T-helper 1 cell treated with Interleukin-12 subunit alpha and Interleukin-12 subunit beta and Interleukin-4 antibody, amounts not matched to agents 30 ng/mL and 1 ng/mL, for 36 hours (primary cell): ENCODE results near the gene TRIM23. TPM values are rescaled to one million over a fixed set of nuclear protein-coding genes. Genes with fewer than 3 reads are reported as not detected.

Experiments used
- intact Hi-C: fragments of 100-400 bp; cut with micrococcal nuclease; formaldehyde crosslinking; loops from one replicate; pipeline ENCODE4 v1.15.1; 2024
- total RNA-seq: library from RNA; stranded (reverse); gene quantifications from 2 replicates; pipeline ENCODE4 v1.2.3, GENCODE V29; 2022

TRIM23 gene
- total RNA-seq, 1 donor from 2014 or later, result 10.1 TPM

DNA sequence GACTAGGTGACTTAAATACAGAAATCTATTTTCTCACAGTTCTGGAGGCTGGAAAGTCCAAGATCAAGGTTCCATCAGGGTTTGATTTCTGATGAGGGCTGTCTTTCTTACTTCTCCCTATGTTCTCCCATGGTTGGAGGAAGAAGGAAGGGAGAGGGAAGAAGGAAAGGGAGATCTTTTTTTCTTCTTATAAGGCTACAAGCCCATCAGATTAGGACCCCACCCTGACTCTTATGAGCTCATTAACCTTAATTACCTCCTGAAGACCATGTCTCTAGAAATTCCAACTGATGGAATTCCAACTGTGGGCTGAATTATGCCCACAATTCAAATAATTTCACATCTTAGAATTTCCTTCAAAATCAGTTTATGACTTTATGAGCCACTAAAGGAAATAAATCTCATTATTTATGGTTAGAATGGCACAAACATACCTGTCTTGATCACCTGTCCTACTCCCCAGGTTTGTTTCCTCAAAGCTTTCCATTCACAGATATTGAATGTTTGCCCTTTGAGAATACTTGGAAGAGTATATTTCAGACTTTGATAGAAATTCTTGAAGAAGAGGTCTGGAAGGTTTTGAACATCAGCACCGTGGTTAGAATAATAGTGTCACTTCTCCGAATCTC is 53.4 kb downstream of the TRIM23 start:
- intact Hi-C loops, result no loop called here

DNA sequence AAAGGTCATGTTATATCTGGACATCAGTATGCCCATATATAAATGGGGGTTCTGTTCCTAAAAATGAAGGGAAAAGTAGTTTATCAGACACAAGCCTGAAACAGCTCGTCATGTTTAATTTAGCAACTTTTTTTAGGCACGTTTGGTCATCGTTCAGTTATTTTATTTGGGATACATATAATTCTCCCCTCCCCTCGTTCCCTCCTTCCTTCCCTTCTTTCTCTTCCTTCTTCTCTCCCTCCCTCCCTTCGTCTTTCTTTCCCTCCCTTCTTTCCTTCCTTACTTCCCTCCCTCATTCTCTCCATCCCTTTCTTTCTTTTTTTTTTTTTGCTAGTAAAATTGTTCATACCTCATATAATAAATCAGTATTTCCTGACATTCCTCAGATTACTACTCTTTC is 57.6 kb downstream of the TRIM23 start:
- intact Hi-C loops, result loop anchor here (10.0 kb wide), 1 partner anchor 1258 kb away; no protein-coding TSS in a partner anchor

DNA sequence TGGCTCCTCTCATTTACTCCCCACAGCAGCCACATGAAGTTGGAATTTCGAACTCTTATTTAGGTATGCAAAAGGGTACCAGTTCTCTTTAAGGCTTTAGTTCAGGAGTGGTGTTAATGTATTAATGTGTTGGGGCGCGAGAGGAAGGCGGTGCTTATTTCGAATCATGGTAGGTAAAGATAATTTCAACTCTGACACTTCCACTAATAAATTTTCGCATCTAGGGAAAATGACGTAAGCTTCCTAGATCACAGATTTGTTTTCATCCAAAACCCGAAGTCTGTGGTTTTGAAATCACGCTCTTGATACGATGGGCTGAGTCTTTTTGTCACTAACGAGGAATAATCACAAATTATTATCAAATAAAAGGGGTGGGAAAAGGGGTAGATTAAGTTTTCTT is 60.4 kb downstream of the TRIM23 start:
- intact Hi-C loops, result loop anchor here (1.0 to 10.0 kb wide), 11 partner anchors 61 to 1439 kb away; partner anchors contain the start of genes CWC27, NLN, SGTB and SREK1

DNA sequence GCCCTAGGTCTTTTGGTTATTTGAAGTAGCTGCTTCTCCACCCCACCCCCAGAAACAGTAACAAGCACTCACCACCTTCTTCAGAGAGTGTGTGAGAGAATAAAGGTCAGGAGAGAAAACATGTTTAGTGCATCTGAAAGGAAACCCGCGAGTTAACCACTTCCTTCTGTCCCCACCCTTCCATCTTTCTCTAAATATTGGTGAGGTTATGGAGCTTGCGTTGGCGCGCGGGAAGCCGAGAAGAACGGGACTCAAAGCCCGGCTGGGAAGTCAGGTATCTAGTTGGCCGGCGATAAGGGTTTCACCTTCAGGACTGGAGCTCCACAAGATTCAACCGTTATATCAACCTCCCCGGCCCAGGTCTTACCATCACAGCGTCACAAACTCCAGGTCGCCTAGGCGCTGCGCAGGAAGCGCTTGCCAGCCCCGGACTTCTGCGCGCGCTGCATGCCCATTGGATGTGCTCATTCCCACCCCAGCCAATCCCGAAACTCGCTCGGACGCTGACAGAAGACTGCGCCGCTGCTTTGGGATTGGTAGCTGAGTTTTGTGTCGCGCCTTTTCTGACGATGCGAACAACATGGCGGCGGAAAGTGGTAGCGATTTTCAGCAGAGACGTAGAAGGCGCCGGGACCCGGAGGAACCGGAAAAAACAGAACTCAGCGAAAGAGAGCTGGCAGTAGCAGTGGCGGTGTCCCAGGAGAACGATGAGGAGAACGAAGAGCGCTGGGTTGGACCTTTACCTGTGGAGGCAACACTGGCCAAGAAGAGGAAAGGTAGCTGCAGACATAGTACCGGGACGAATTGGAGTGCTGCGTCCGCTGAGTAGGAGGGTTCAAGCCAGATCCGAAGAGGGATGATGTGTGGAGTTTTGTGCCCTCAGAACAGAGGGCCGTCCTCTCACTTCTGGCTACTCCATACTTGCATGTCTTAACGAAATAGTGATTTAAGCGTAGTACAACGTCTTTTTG is 61.1 kb downstream of the TRIM23 start, which contains the start of the genes CENPK and PPWD1:
Gene CENPK (minus strand): TSS at position 438 of the 971 bp plus-strand sequence. CDS start 8,261 bp downstream, outside the sequence.
Gene PPWD1 (plus strand): TSS at position 566 of the 971 bp plus-strand sequence. CDS start 15 bp downstream, at position 581.
- intact Hi-C loops, result loop anchor here (1.0 to 10.0 kb wide), 13 partner anchors 61 to 1439 kb away; partner anchors contain the start of genes CWC27, NLN, SGTB and SREK1

DNA sequence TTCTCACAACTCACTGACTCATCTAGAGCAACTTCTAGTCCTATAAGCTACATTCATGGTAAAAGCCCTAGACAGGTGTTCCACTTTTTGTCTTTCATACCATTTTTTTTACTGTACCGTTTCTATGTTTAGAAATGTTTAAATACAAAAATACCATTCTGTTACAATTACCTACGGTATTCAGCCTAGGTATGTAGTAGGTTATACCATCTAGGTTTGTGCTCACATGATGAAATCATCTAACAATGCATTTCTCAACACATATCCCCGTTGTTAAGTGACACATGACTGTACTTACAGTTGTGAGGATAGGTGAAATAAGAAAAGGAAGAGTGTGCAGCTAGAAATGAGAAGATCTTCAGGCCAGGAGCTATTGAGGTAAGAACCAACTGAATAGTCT is 67.4 kb downstream of the TRIM23 start:
- intact Hi-C loops, result no loop called here

DNA sequence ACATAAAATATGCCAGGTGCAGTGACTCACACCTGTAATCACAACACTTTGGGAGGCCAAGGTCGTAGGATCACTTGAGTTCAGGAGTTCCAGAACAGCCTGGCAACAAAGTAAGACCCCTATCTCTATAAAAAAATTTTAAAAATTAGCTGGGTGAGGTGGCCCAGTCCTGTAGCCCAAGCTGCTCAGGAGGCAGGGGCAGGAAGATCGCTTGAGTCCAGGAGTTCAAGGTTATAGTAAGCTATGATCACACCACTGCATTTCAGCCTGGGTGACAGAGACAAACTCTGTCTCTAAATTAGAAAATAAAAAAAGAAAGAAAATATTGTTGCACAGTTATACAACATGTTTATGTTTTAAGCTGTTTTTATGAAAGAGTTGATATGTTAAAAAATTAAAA is 68.0 kb downstream of the TRIM23 start:
- intact Hi-C loops, result no loop called here

DNA sequence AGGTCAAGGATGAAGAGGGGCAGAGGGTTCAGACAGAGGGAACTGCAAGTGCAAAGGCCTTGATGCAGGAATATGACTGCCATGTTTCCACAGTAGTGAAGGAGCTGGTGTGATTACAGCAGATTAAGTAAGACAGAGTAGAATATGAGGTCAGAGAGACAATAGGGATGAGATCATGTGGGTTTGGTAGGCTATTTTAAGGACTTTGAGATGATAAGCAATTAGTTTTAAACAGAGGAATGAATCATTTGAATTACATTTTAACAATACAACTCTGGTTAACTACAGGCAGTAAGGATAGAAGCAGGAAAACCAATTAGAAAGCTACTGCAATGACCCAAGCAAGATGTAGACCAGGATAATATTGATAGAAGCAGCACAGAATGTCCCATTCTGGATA is 68.8 kb downstream of the TRIM23 start:
- intact Hi-C loops, result no loop called here

DNA sequence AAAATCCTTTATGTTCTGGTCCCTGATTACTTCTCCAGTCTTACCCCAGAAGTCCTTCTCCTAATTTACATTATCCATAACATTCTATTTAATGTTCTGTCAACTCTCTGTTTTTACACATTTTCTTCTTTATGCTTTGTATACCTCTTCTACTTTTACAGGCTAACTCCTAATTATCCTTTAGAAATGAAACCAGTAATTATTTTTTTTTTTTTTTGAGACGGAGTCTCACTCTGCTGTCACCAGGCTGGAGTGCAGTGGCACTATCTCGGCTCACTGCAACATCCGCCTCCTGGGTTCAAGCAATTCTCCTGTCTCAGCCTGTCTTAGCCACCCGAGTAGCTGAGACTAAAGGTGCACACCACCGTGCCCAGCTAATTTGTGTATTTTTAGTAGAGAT is 70.2 kb downstream of the TRIM23 start:
- intact Hi-C loops, result no loop called here

DNA sequence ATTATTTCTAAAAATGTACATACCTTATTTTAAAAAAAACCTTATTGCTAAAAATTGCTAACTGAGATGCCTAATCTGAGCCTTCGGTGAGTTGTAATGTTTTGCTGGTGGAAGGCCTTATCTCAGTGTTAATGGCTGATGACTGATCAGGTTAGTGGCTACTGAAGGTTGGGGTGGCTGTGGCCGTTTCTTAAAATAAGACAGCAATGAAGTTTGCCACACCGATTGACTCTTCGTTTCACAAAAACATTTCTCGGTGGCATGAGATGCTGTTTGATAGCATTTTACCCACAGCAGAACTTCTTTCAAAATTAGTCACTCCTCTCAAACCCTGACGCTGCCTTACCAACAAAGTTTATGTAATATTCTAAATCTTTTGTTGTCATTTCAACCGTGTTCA is 75.9 kb downstream of the TRIM23 start:
- intact Hi-C loops, result no loop called here

DNA sequence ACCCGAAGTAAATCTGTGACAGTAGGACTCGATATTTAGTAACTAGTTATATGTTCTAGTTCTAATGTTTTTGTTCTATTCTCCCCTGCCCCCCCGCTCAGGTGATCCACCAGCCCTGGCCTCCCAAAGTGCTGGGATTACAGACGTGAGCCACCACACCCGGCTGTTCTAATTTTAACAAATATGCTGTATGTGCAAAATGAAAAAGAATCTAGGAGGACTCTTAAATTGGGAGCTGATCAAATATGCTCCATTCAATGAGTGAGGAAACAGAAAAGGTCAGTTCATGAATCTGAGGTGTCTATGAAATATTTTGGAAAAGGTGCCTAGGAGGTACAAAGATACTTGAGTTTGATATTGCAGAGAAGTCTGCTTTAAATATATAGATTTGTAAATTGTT is 78.0 kb downstream of the TRIM23 start:
- intact Hi-C loops, result no loop called here

DNA sequence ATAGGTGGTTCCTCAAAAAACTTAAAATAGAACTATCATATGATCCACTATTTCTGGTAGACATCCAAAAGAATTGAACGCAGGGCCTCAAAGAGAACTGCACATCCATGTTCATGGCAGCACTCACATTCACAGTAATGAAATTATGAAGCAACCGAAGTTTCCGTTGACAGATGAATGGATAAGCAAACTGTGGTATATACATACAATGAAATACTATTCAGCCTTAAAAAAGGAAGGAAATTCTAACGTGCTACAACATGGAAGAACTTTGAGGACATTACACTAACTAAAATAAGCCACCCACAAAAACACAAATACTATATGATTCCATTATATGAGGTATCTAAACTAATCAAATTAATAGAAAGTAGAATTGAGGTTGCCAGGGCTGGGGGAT is 79.7 kb downstream of the TRIM23 start:
- intact Hi-C loops, result no loop called here

DNA sequence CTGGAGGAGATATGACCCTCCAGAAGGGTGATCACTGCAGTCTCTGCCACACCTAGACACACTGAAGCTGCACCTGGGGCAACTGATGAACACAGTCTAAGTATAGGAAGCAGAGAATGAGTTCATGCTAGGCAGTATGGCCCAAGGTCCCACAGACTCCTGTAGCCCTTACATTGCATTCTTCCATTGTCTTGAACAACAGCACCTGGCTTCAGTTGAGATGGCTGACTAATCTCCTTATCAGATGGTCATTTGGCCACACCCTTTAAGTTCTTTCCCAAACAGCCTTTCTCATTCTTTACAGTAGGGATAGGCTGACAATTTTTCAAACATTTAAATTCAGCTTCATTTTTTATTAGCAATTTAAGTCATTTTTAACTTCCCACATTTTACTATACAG is 84.3 kb downstream of the TRIM23 start:
- intact Hi-C loops, result no loop called here

Other genes with a start within 250 kb of the TRIM23 start
- gene ADAMTS6, start 142.4 kb downstream of the TRIM23 start, total RNA-seq, result 0.88 and 1.1 TPM in 2 replicates
- 74.4 and 77.8 TPM in 2 replicates for gene CENPK, start 61.2 kb downstream of the TRIM23 start, total RNA-seq
- gene PPWD1, start 61.0 kb downstream of the TRIM23 start, total RNA-seq, result 62.0 and 63.3 TPM in 2 replicates
- gene SHLD3, start 694 bp upstream of the TRIM23 start, total RNA-seq, result 5.3 and 5.8 TPM in 2 replicates
- 27.8 and 30.1 TPM in 2 replicates for gene TRAPPC13, start 694 bp upstream of the TRIM23 start, total RNA-seq
- 17.8 and 19.1 TPM in 2 replicates for gene SGTB, start 97.8 kb upstream of the TRIM23 start, total RNA-seq
- gene NLN, start 97.9 kb upstream of the TRIM23 start, total RNA-seq, result 7.9 and 12.1 TPM in 2 replicates